Activated CD4-positive, alpha-beta T cell treated with anti-CD3 and anti-CD28 coated beads for 1 hour (primary cell): ENCODE data around the gene KLK3.
"Not testable (repeated sequence)": the region's sequence is repeated elsewhere in the genome, so short reads cannot be mapped to it uniquely, and the experiment has no call there.

Source experiments
- DNase-seq: peaks from one replicate; pipeline ENCODE4 v3.0.0-alpha.2; 2020

The KLK3 gene

DNA sequence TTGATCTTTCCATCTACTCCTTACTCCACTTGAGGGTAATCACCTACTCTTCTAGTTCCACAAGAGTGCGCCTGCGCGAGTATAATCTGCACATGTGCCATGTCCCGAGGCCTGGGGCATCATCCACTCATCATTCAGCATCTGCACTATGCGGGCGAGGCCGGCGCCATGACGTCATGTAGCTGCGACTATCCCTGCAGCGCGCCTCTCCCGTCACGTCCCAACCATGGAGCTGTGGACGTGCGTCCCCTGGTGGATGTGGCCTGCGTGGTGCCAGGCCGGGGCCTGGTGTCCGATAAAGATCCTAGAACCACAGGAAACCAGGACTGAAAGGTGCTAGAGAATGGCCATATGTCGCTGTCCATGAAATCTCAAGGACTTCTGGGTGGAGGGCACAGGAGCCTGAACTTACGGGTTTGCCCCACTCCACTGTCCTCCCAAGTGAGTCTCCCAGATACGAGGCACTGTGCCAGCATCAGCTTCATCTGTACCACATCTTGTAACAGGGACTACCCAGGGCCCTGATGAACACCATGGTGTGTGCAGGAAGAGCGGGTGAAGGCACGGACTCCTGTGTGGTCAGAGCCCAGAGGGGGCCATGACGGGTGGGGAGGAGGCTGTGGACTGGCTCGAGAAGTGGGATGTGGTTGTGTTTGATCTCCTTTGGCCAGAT, 15.8 kb downstream of the KLK3 start:
- DNase-seq, result no peak

DNA sequence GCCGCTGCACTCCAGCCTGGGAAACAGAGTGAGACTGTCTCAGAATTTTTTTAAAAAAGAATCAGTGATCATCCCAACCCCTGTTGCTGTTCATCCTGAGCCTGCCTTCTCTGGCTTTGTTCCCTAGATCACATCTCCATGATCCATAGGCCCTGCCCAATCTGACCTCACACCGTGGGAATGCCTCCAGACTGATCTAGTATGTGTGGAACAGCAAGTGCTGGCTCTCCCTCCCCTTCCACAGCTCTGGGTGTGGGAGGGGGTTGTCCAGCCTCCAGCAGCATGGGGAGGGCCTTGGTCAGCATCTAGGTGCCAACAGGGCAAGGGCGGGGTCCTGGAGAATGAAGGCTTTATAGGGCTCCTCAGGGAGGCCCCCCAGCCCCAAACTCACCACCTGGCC, 18.3 kb downstream of the KLK3 start, which contains the start of gene KLK2:
TSS of gene KLK2 (plus strand) at position 384 of the 400 bp plus-strand sequence. CDS start 35 bp downstream, outside the sequence.
- no peak for DNase-seq

DNA sequence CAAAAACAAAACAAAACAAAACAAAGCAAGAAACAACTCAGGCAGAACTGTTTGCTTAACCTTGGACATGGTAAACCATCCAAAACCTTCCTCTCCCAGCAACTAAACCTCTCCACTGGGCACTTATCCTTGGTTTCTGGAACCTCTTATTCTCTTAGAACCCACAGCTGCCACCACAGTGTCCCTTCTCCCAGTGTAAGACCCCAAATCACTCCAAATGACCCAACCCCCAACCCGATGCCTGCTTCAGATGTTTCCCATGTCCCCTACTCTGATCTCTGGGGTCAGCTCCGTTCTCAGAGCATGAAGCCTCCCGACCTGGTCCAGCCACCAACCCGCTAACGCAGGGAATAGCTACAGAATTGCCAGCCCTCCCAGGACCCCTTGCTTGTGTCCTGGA, 19.5 kb downstream of the KLK3 start:
- no peak for DNase-seq

DNA sequence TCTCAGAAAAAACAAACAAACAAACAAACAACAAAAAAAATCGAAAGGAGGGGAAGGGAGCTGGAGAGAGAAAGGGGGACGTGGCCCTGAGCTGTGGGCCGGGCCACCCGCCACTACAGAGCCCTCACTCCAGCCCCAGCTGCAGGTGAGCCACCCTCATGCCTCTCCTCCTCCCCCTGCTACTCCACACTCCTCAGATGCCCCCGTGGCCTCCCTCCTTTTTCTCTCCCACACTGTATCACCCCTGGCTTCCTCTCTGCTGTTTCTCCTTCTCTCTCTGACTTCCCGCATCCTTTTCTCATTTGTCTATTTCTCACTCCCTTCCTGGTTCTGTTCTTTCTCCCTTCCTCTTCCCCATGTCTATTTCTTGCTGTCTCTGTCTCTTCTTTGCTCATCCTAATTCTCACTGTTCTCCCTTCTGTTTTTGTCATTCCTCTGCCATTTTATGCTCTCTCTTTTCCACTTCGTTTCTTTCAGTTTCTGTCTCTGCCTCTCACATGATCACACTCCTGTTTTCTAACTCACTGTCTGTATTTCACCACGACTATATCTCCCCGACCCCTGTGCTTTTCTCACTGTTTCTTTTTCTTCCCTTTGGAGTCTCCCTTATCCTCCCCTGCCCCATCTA, 21.2 kb downstream of the KLK3 start:
- no peak for DNase-seq

DNA sequence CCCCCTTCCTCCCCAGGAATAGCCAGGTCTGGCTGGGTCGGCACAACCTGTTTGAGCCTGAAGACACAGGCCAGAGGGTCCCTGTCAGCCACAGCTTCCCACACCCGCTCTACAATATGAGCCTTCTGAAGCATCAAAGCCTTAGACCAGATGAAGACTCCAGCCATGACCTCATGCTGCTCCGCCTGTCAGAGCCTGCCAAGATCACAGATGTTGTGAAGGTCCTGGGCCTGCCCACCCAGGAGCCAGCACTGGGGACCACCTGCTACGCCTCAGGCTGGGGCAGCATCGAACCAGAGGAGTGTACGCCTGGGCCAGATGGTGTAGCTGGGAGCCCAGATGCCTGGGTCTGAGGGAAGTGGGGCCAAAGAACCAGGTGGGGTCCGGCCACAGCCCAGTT, 21.7 kb downstream of the KLK3 start:
- no peak for DNase-seq

DNA sequence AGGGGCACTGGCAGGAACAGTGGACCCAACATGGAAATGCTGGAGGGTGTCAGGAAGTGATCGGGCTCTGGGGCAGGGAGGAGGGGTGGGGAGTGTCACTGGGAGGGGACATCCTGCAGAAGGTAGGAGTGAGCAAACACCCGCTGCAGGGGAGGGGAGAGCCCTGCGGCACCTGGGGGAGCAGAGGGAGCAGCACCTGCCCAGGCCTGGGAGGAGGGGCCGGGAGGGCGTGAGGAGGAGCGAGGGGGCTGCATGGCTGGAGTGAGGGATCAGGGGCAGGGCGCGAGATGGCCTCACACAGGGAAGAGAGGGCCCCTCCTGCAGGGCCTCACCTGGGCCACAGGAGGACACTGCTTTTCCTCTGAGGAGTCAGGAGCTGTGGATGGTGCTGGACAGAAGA, 22.6 kb downstream of the KLK3 start:
- no peak for DNase-seq

DNA sequence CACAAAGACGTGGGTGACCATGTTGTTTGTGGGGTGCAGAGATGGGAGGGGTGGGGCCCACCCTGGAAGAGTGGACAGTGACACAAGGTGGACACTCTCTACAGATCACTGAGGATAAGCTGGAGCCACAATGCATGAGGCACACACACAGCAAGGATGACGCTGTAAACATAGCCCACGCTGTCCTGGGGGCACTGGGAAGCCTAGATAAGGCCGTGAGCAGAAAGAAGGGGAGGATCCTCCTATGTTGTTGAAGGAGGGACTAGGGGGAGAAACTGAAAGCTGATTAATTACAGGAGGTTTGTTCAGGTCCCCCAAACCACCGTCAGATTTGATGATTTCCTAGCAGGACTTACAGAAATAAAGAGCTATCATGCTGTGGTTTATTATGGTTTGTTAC, 24.1 kb downstream of the KLK3 start:
- DNase-seq, result no peak

DNA sequence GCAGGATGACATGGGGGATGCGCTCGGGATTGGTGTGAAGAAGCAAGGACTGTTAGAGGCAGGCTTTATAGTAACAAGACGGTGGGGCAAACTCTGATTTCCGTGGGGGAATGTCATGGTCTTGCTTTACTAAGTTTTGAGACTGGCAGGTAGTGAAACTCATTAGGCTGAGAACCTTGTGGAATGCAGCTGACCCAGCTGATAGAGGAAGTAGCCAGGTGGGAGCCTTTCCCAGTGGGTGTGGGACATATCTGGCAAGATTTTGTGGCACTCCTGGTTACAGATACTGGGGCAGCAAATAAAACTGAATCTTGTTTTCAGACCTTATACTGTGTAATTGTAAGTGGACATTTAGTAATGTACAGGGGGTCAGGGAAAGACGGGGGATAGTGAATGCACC, 25.5 kb downstream of the KLK3 start:
- DNase-seq, result no peak

DNA sequence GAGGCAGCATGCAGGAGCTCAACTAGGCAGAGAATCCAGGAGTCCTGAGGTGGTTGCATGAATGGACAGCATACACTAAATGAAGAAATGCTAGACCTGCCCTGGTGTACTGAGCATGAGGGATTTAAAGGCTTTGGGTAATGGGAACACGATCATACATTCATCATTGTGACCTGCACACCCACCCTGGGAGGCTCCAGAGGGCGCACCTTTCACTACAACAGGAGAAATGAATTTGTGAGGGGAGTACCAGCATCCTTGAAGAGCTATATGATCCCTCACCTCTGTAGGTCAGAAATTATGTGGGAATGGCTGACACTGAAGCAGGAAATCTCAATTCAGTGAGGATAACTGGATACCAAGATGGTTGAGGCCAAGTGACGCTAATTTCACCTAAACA, 27.5 kb downstream of the KLK3 start:
- DNase-seq, result no peak

DNA sequence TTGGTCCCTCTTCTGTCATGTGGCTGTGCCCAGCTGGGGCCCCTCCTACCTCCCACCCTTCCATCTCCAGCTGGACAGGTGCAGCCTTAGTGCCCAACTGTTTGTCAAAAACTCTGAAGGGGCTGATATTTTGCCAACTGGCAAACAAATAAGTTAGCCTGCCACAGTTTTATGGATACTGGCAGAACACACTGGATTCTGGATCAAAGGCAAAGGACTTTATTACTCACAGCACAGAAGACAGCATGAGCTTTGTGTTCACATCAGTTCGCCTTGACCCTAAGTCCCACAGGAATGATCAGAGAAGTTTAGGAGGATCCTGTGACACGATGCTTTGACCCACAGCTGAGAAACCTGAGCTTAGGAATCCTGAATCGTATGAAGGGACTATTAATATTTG, 34.9 kb downstream of the KLK3 start:
- no peak for DNase-seq

DNA sequence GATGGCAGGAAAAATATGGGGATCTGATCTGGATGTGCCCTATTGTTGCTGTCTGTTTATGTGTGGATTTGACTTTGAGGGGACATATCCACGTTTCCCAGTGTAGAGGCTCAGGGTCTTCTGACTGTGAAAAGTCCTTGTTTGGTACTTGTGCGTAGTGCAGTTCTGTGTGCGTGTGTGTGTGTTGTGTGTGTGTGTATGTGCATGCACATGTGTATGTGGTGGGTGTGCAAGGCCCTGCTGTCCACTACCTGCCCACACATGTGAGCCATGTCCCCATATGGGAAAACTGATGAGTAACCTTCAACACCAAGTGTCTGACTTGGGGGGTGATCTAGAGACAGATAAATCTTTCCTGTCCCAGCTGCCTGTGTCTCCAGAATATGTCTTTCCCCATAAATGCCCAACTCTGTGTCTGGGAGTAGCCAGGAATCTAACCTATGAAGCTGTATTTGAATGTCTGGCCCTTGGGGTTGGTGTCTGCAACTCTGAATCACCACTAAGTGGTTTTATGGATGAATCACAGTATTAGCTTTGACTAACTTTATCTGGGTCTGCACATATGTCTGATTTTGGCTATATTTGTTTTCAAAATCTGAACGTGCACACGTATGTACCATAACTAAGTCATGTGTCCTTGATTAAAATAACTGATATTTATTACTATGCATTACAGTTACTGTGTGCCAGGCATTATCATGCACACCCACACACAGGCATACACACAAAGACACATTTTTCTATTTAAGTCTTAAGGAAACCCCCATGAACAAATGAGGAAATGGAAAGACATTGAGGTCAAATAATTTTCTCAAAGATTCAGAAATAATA, 35.9 kb downstream of the KLK3 start:
- no peak for DNase-seq

DNA sequence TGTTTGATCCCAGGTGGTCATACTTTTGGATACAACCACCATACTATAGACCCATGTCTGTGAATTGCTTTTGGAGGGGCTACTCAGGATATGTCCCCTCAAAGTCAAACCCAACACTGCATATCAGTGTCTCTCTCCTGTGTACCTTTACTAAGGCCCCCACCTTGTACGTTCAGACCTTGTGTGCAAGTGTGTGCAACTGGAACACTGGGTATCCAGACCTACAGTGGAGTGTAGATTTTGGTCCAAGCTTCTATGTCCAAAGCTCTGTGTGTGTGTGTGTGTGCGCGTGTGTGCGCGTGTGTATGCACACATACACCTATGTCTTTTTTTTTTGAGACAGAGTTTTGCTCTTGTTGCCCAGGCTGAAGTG, 36.5 kb downstream of the KLK3 start:
- DNase-seq, result no peak

DNA sequence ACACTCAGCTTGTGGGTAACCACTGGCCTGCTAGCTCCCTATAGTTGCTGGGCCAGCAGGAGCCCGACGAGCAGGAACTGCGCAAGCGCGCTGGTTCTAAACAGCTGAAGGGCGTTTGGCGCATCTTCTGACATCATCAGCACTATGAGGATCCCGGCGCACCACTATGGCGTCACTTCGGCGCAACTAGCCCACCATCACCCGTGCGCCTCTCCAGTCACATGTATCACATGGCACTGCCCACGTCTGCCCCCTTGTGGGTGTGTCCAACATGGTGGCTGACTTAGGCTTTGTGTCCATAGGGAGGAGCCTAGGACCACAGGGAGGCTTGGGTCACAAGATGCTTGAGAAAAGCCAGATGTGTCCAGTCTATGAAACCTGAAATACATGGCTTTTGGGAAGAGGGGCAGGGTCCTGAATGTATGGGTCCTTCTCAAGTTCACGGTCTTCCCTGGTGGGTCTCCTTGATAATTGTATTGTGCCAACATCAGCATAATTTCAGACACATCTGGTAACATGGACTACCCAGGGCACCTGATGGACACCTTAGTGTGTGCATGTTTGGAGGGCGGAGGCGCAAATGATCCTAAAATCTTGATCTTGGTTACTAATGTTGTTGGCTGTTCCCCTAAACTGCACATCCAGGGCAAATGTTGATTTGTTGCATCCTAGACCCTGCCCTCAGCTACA, 38.5 kb downstream of the KLK3 start:
- no peak for DNase-seq

DNA sequence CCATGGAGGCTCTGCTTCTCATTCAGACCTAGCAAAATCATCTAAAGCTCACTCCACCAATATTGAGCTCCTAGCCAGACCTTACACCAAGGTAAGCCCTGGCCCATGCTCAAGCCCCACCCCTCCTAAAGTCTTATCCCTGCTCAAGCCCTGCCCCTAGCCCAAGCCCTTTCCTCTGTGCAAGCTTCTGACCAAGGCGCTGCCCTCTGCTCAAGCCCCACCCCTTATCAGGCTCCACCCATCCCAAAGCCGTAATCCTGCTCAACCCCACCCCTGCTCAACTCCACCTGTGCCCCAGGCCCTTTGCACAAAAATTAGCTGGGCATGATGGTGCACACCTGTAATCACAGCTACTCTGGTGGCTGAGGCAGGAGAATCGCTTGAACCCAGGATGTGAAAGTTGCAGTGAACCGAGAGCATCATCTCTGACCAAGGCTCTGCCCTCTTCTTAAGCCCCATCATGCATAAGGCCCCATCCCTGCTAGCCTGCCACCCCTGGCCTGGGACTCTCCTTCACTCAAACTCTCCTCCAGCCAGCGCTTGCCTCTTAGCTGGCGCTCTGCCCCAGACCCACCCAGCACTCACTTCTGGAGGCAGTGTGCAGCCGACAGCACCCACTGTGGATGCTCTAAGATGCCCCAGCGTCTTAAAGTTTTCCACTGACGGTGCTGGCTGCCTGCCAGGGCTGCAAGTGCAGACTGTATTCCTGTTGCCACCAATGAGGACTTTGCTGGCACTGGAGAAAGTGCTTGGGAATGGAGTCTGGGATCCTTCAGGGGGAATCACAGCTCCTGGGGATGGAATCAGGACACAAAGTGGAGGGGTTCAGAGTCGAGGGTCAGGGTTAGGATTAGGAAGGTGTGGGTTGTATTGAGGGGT, 40.0 kb downstream of the KLK3 start:
- DNase-seq, result no peak

DNA sequence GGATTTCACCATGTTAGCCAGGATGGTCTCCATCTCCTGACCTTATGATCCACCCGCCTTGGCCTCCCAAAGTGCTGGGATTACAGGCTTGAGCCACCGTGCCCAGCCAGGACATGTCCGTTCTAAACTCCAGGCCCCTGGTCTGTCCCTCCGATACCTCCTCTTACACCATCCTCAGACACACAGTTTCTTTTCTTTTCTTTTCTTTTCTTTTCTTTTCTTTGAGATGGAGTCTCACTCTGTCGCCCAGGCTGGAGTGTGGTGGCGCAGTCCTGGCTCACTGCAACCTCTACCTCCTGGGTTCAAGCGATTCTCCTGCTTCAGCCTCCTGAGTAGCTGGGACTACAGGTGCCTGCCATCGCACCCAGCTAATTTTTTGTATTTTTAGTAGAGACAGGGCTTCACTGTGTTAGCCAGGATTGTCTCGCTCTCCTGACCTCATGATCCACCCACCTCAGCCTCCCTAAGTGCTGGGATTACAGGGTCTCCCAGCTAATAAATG, 41.4 kb downstream of the KLK3 start:
- not testable (repeated sequence) for DNase-seq

DNA sequence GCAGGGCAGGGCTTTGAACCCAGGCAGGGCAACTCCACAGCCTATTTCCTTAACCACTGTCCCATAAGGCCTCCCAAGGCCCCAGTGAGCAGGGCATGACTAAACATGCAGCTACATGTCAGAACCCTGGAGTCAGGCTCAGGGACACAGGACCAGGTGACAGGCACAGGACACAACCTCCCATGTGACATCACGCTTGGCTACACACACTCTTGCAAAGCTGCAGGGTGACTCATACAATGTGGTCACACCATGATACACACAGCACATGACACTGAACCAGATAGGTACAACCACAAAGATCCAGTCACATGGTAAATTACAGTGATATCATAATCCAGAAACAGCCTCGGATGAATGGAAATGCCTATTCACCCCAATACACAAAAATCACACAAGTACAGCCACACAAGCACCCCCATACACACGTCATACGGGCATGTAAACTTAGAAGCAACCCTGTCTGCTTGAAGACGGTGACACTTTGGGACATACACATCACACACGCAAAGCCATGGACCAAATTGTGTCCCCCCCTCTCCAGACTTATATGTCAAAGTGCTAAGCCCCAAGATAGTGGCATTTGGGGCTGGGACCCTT, 42.0 kb downstream of the KLK3 start:
- DNase-seq, result no peak

DNA sequence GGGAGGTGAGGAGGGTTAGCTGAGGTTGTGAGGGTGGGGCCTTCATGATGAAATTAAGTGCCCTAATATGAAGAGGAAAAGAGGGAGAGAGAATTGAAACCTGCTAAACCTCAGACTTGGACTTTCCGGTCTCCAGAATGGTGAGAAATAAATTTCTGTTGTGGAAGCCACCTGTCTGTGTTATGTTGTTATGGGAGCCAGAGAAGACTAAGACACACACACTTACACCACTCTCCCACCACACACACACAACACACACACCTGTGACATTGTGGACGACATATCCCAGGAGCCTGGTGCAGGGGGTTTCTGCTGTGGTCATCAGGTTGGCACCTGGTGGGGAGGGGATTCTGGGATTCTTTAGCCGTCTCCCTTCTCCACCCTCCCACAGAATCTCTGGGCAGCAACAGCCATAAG, 42.5 kb downstream of the KLK3 start:
- no peak for DNase-seq

DNA sequence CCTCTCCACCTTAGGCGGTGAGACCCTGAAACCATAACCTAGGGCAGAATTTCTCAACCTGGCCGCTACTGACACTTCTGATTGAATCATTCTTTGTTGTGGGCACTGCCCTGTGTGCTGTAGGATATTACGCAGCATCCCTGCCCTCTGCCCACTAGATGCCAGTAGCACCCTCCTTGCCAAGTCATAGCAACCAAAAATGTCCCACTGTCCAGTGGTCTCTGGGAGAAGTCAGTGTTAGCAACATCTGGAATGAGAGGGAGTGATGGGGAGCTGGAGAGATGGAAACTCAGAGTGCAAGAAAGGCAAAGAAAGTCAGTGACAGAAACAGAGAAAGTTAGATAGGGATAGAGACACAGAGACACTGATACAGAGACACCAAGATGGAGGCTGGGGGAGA, 42.9 kb downstream of the KLK3 start:
- DNase-seq, result no peak

DNA sequence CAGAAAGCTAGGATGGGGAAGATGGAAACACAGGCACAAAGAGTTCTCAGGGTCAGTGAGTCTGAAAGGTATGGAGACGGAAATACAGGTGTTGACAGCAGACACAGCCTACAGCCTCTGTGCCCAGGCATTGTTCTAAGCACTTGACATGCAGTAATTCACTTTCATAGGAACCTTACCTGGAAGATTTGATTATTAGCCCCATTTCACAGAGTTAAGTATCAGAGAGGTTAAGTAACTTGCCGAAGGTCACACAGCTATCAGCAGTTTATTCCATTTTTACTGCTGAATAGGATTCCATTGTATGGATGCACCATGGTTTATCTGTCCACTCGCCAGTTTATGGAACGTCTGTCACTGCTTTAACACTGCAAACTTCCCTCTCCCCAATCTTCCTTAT, 43.3 kb downstream of the KLK3 start:
- DNase-seq, result no peak

DNA sequence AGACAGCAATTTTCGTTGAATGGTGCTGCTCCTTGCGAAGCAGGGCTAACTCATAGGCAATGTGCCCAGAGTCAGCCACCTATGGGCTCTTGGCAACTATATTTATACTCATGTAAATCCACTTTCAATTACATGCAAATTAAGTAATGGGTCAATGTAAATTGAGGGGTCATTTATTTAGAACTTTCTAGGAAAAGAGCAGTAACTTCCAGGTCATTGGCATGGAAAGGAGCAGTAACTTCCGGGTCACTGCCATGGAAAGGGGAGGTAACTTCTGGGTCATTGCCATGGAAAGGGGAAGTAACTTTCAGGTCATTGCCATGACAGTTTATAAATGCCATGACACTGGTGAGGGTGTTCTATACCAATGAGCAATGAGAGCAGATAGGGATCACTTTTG, 44.9 kb downstream of the KLK3 start:
- no peak for DNase-seq

DNA sequence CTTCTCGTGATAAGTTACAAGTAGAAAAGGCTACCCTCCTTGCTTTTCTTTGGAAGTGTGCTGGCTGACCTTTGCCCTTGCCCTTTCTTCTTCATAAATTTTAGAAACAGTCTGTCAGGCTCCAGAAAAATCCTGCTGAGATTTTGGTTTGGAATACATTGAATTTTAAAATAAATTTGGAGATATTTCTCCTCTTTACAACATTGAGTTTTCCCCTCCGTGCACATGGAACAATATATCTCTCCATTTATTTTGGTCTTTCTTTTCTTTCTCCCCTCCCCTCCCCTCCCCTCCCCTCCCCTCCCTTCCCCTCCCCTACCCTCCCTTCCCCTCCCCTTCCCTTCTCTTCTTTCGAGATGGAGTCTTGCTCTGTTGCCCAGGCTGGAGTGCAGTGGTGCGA, 47.9 kb downstream of the KLK3 start:
- DNase-seq, result no peak

DNA sequence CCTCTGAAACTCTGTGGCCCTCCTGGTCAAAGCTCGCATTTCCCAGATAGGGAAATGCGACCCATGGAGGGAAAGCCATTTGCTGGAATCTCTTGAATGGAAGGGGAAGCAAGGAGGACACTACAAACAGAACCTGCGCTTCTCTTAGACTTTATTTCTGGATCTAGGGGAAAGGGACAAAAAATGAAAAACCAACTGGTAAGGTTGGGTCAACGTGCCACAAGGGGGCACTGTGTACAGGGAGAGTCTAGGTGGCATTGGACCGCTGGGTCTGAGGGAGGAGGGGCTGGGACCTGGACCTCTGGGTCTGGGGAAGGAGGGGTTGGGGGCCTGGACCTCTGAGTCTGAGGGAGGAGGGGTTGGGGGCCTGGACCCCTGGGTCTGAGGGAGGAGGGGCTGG, 51.5 kb downstream of the KLK3 start:
- DNase-seq, result no peak
